H1 (cell line): ENCODE results near the gene HS2ST1. TPM values are rescaled to one million over a fixed set of nuclear protein-coding genes. Genes with fewer than 3 reads are reported as not detected.

ENCODE experiments used
- CTCF ChIA-PET: fragments of 300-600 bp; sonication (Branson Sonifier 250); formaldehyde crosslinking; loops from one replicate; lab custom pipeline; 2021; ENCODE audit not compliant: partially characterized antibody; lab: Charles Lee
- POLR2A ChIA-PET: fragments of 300-600 bp; sonication (Branson Sonifier 250); formaldehyde crosslinking; loops from one replicate; lab custom pipeline; 2021; ENCODE audit warnings: inconsistent platforms; ENCODE audit not compliant: partially characterized antibody; lab: Charles Lee
- DNase-seq, 2 experiments: peaks; one replicate each; pipeline versions ENCODE4 v3.0.0 to v3.0.0-alpha.2; 2010 to 2022; ENCODE audit warnings: low spot score in 2 of 2, low read depth in 1 of 2, mixed read lengths in 1 of 2
- FAIRE-seq: peaks from 2 replicates; lab custom pipeline; 2011; peaks lifted over from hg19 to GRCh38; lab: Jason Lieb, UNC
- H2AFZ ChIP-seq: 2 replicates; pipeline ENCODE4 v1.8.1; 2012; ENCODE audit warnings: low read length, inconsistent platforms
- H2AK5ac ChIP-seq: 2 replicates; pipeline ENCODE4 v1.6.1; 2013; ENCODE audit warnings: low read depth, low read length
- H2BK120ac ChIP-seq: replicated peaks from 2 replicates; pipeline ENCODE3; 2013; ENCODE audit warnings: low read depth, low read length, inconsistent platforms
- H2BK12ac ChIP-seq: 2 replicates; pipeline ENCODE4 v1.6.1; 2013; ENCODE audit warnings: low read depth, low read length
- H2BK15ac ChIP-seq: 2 replicates; pipeline ENCODE4 v1.6.1; 2013; ENCODE audit warnings: low read length
- H2BK20ac ChIP-seq: 2 replicates; pipeline ENCODE4 v1.6.1; 2013; ENCODE audit warnings: low read length
- H2BK5ac ChIP-seq: 2 replicates; pipeline ENCODE4 v1.6.1; 2013; ENCODE audit warnings: low read depth, low read length
- H3K14ac ChIP-seq: 2 replicates; pipeline ENCODE4 v1.6.1; 2013; ENCODE audit warnings: inconsistent platforms; ENCODE audit not compliant: insufficient read length
- H3K18ac ChIP-seq: 2 replicates; pipeline ENCODE4 v1.6.1; 2013; ENCODE audit warnings: low read length; ENCODE audit errors: extremely low read depth
- H3K23ac ChIP-seq: 2 replicates; pipeline ENCODE4 v1.6.1; 2013; ENCODE audit warnings: inconsistent platforms; ENCODE audit not compliant: insufficient read length
- H3K23me2 ChIP-seq: 2 replicates; pipeline ENCODE4 v1.6.1; 2013; ENCODE audit warnings: low read depth, low read length
- H3K27ac ChIP-seq: 2 replicates; pipeline ENCODE4 v1.6.1; 2011; ENCODE audit warnings: low read depth, low read length, inconsistent platforms
- H3K27me3 ChIP-seq, 4 experiments: replicated peaks in 1 of 4; 1 replicate in 1 of 4; 2 replicates in 3 of 4; pipeline versions ENCODE4 v1.6.1 to v1.8.1; 2011 to 2013; ENCODE audit warnings: low read length in 3 of 4, mild to moderate bottlenecking in 3 of 4, inconsistent platforms in 2 of 4, mixed read lengths in 2 of 4, moderate library complexity in 1 of 4; ENCODE audit not compliant: control insufficient read depth in 3 of 4, insufficient read depth in 3 of 4; ENCODE audit errors: extremely low read depth in 1 of 4
- H3K36me3 ChIP-seq, 4 experiments: 2 replicates each; pipeline versions ENCODE4 v1.6.1 to v1.8.1; 2011 to 2013; ENCODE audit warnings: mild to moderate bottlenecking in 4 of 4, low read length in 3 of 4, moderate library complexity in 2 of 4, control low read depth in 1 of 4, inconsistent platforms in 1 of 4; ENCODE audit not compliant: insufficient read depth in 4 of 4, control insufficient read depth in 2 of 4
- H3K4ac ChIP-seq: replicated peaks from 2 replicates; pipeline ENCODE3; 2013; ENCODE audit warnings: low read length, low read depth, mixed read lengths, inconsistent platforms; ENCODE audit not compliant: insufficient read length
- H3K4me1 ChIP-seq, 4 experiments: replicated peaks in 1 of 4; 1 replicate in 1 of 4; 2 replicates in 3 of 4; pipeline versions ENCODE4 v1.6.1 to v1.8.1; 2011 to 2013; ENCODE audit warnings: low read length in 3 of 4, inconsistent platforms in 2 of 4, mixed read lengths in 1 of 4; ENCODE audit not compliant: insufficient read depth in 4 of 4, control insufficient read depth in 3 of 4
- H3K4me2 ChIP-seq, 2 experiments: 2 replicates each; pipeline versions ENCODE4 v1.6.1 to v1.8.1; 2011 to 2013; ENCODE audit warnings: low read depth in 2 of 2, low read length in 2 of 2, control low read depth in 1 of 2, inconsistent platforms in 1 of 2, mild to moderate bottlenecking in 1 of 2; ENCODE audit not compliant: insufficient read depth in 1 of 2
- H3K4me3 ChIP-seq, 4 experiments: fragments of 200-600, 300-600 bp in 1 of 4; sonication (generic), shearing (Covaris generic), sonication (Bioruptor Twin) in 1 of 4; 2 replicates each; pipeline versions ENCODE4 v1.5.1 to v1.8.1; 2011 to 2016; ENCODE audit warnings: low read length in 4 of 4, low read depth in 3 of 4, control low read depth in 2 of 4, inconsistent platforms in 2 of 4, mild to moderate bottlenecking in 2 of 4, mixed read lengths in 1 of 4, moderate library complexity in 1 of 4; ENCODE audit not compliant: insufficient read depth in 2 of 4; ENCODE audit errors: extremely low read depth in 1 of 4
- H3K56ac ChIP-seq: replicated peaks from 2 replicates; pipeline ENCODE3; 2013; ENCODE audit warnings: low read depth, mild to moderate bottlenecking, mixed read lengths, low read length, inconsistent platforms; ENCODE audit not compliant: insufficient read length
- H3K79me1 ChIP-seq: 2 replicates; pipeline ENCODE4 v1.6.1; 2013; ENCODE audit warnings: low read depth, low read length, control low read depth
- H3K79me2 ChIP-seq, 2 experiments: 2 replicates each; pipeline versions ENCODE4 v1.6.1 to v1.8.1; 2012 to 2013; ENCODE audit warnings: low read length in 2 of 2, mild to moderate bottlenecking in 2 of 2, inconsistent platforms in 1 of 2; ENCODE audit not compliant: insufficient read depth in 2 of 2, control insufficient read depth in 1 of 2
- H3K9ac ChIP-seq, 4 experiments: replicated peaks in 1 of 4; 1 replicate in 1 of 4; 2 replicates in 3 of 4; pipeline versions ENCODE4 v1.6.1 to v1.8.1; 2011 to 2013; ENCODE audit warnings: low read depth in 3 of 4, low read length in 3 of 4, control low read depth in 2 of 4, mild to moderate bottlenecking in 2 of 4, moderate library complexity in 2 of 4, inconsistent platforms in 1 of 4; ENCODE audit errors: extremely low read depth in 1 of 4
- H3K9me3 ChIP-seq, 2 experiments: 2 replicates each; pipeline versions ENCODE4 v1.6.1 to v1.8.1; 2012 to 2013; ENCODE audit warnings: mild to moderate bottlenecking in 2 of 2, moderate library complexity in 2 of 2, control low read depth in 1 of 2, inconsistent platforms in 1 of 2, low read depth in 1 of 2, low read length in 1 of 2, mixed read lengths in 1 of 2; ENCODE audit not compliant: insufficient read depth in 2 of 2
- H4K20me1 ChIP-seq, 2 experiments: replicated peaks in 1 of 2; 2 replicates each; pipeline versions ENCODE3 to v1.8.1; 2011 to 2013; ENCODE audit warnings: inconsistent platforms in 2 of 2, low read length in 2 of 2, mild to moderate bottlenecking in 1 of 2; ENCODE audit not compliant: insufficient read depth in 2 of 2, control insufficient read depth in 1 of 2
- H4K5ac ChIP-seq: 2 replicates; pipeline ENCODE4 v1.6.1; 2013; ENCODE audit warnings: low read length, low read depth, mixed read lengths, inconsistent platforms; ENCODE audit not compliant: insufficient read length
- H4K8ac ChIP-seq: 2 replicates; pipeline ENCODE4 v1.8.0; 2013; ENCODE audit warnings: mild to moderate bottlenecking, moderate library complexity, low read length, inconsistent platforms; ENCODE audit not compliant: insufficient read depth; ENCODE audit errors: extremely low read depth
- H4K91ac ChIP-seq: replicated peaks from 2 replicates; pipeline ENCODE3; 2013; ENCODE audit warnings: low read length, mixed read lengths, inconsistent platforms; ENCODE audit not compliant: insufficient read length
- CHD2 ChIP-seq: IDR thresholded peaks from 2 replicates; pipeline ENCODE4 v1.6.1; 2012; ENCODE audit warnings: low read length, improper control_type of control experiment
- GABPA ChIP-seq: IDR thresholded peaks from 2 replicates; pipeline ENCODE4 v1.6.1; 2011; ENCODE audit warnings: mild to moderate bottlenecking, low read length, moderate library complexity, borderline replicate concordance; ENCODE audit not compliant: insufficient read depth
- PHF8 ChIP-seq: fragments of 200-600 bp; sonication (generic); conservative IDR thresholded peaks from 2 replicates; pipeline ENCODE4 v1.7.1; 2012; ENCODE audit warnings: low read depth, mild to moderate bottlenecking, inconsistent platforms, low read length, moderate library complexity
- SP1 ChIP-seq: IDR thresholded peaks from 2 replicates; pipeline ENCODE4 v1.6.1; 2011; ENCODE audit warnings: low read depth, low read length
- YY1 ChIP-seq: IDR thresholded peaks from 2 replicates; pipeline ENCODE4 v1.6.1; 2011; ENCODE audit warnings: low read depth, mild to moderate bottlenecking, low read length
- WGBS, 2 experiments: shearing (Covaris generic) in 1 of 2; methylation state at CpG; one replicate each; pipeline versions ENCODE4 v1.1.6 to v1.1.7; 2013 to 2015; ENCODE audit warnings: low lambda C conversion rate in 2 of 2, mixed read lengths in 2 of 2, inconsistent platforms in 1 of 2, low coverage in 1 of 2, missing lambda C conversion rate in 1 of 2; ENCODE audit not compliant: insufficient replicate concordance in 2 of 2, insufficient coverage in 1 of 2, insufficient read length in 1 of 2; ENCODE audit errors: extremely low coverage in 1 of 2, missing lambda C conversion rate in 1 of 2; 5-methylcytosine and 5-hydroxymethylcytosine counted together
- polyA plus RNA-seq, 7 experiments: library from polyadenylated mRNA; depleted of rRNA in 3 of 7; stranded (reverse) in 5 of 7; unstranded in 2 of 7; fragments of >200 nt in 5 of 7; fragments of 200-250 nt in 2 of 7; gene quantifications; 1 replicate in 5 of 7; 2 replicates in 1 of 7; 4 replicates in 1 of 7; pipeline versions ENCODE4 v1.2.1 to v1.2.3, GENCODE V29; 2011 to 2013; ENCODE audit warnings: missing spikeins in 2 of 7, mixed read lengths in 2 of 7
- total RNA-seq: library from RNA; stranded (reverse); fragmentation: NEBNext Ultra II Directional; extraction: Animal tissue kit (Norgen Biotek cat#: 25700); gene quantifications from 2 replicates; pipeline ENCODE4 v1.2.1, GENCODE V29; 2021

The HS2ST1 gene
- total and polyA plus RNA-seq, 2 of the 8 experiments (the other 6 are each of a cell fraction or from before 2014, with no cell fraction given), result 5.2 to 28.3 TPM

DNA sequence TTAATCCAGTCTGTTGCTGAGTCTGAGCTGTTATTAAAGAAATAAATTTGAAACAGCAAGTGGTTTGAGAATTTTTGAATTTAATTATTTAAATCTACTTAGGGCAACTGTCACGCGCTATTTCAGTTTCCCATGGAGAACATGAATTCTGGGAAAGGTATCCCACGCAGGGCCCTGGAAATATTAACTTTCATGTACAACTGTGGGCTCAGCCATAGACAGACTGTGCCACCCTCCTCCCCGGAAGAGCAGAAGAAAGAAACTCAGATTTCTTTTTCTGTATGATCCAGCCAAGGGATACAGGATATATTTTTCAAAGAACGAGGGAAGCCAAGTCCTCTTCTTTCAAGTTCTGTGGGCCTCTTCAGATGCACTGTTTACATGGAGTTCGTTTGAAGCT is 241.7 kb downstream of the HS2ST1 start:
- Histone ChIP-seq H3K9me3 (no peaks in the 10 kb centered on the region), H4K91ac (no peak overlapping the region), H3K79me1 (no peaks in the 10 kb centered on the region), H3K36me3 (no peaks in the 10 kb centered on the region), H4K20me1 (no peaks in the 10 kb centered on the region), H3K27ac (no peak overlapping the region), H2AK5ac (no peak overlapping the region), H2BK15ac (no peak overlapping the region), H3K79me2 (no peaks in the 10 kb centered on the region), H3K14ac (no peak overlapping the region), H2BK20ac (no peak overlapping the region), H3K23ac (no peak overlapping the region), H3K9ac (no peak overlapping the region), H3K4me1 (peaks cover 0 to 12% (median 3%) of the 10 kb centered on the region in 4 experiments; a peak in 4 of 7 replicates), H3K4me3 (no peak overlapping the region), H3K4ac (no peak overlapping the region), H4K8ac (no peak overlapping the region), H2BK120ac (no peak overlapping the region), H4K5ac (no peak overlapping the region), H2BK5ac (no peak overlapping the region), H3K56ac (no peak overlapping the region), H3K18ac (no peak overlapping the region), H3K27me3 (peaks cover 0 to 2% (median 0%) of the 10 kb centered on the region in 4 experiments; a peak in 2 of 7 replicates), H2BK12ac (no peak overlapping the region), H3K23me2 (0 out of 2 replicates have a peak, but pooled peaks cover 1% of the 10 kb centered on the region), H2AFZ (no peak overlapping the region), H3K4me2 (no peak overlapping the region)
- DNase-seq (no peak), FAIRE-seq (no peak)
- POLR2A ChIA-PET, result no interaction called here
- TF ChIP-seq SP1, result no peak
- no peak for TF ChIP-seq YY1
- no peak for TF ChIP-seq GABPA
- TF ChIP-seq PHF8, result no peak
- TF ChIP-seq CHD2, result no peak
- CTCF ChIA-PET, result no interaction called here
- WGBS, 2 experiments, result 96% methylated on average over 6 of the region's 6 CpGs; no CpG with 5 or more reads in 1 of the 2 experiments
